Stimulated activated naive CD4-positive, alpha-beta T cell (primary cell): ENCODE results near the gene PEX1.
"Not testable (repeated sequence)": the region's sequence is repeated elsewhere in the genome, so short reads cannot be mapped to it uniquely, and the experiment has no call there.

Source experiments
- DNase-seq, 6 experiments: peaks; one replicate each; lab custom pipeline; 2025; lab: John Stamatoyannopoulos, UW

Gene PEX1

DNA sequence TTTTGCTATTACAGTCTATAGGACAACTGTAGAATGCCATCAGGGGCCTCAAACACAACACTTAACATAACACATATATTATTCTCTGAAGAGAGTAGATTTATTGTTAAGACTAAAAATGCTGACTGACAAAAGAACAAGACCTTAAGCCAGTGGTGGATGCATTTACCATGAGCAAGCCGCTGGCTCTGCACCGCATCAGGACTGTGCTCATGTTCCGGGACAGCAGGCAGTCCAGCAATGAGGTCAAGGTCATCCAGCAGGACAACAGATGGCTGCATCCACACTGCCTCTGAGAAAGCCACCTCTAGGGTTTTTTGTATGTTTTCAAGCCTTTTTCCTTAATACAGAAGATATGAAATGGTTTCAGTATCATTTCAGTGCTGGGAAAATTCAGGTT is 23.8 kb downstream of the PEX1 start:
- no peak for DNase-seq

- DNase-seq = no peak
Observed at GRCh38 chr7:92503767-92504166, 24.6 kb downstream of the PEX1 start.

DNA sequence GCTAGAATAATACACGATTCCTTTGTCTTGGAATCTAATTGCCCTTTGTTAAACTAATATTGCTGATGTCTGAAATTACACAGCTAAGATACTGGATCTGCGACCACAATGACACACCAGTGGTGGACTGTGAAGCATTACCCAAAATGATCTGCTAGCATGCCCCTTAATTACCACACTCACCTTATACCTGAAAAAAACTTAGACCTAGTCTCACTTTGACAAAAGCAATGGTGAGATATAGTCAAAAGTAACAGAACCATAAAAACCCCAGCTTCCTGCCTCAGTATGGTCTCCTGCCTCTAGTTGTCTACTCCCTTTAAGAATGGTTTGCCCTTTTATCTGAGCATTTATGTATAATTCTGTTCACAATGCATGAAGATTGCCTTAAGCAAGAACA is 29.8 kb downstream of the PEX1 start:
- no peak for DNase-seq

DNA sequence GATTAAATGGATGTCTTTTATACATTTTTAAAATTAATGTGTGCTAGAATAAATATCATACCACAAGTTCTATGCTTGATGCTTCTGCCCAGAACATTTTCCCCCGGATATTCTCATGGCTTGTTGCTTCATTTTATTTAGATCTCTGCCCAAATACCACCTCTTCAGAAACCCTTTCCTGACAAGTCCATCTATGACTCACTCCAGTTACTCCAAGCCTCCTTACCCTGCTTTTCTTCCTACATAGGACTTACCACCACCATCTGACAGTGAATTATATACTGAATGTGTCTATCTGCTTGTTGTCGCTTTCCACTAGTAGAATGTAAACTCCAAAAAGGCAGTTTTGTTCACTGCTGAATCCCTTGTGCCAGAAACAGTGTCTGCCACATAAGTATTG is 31.4 kb downstream of the PEX1 start:
- no peak for DNase-seq

GRCh38 chr7:92489634-92490033 is 38.7 kb downstream of the PEX1 start:
- DNase-seq = no peak

GRCh38 chr7:92487804-92488203 is 40.5 kb downstream of the PEX1 start:
- no peak for DNase-seq

DNA sequence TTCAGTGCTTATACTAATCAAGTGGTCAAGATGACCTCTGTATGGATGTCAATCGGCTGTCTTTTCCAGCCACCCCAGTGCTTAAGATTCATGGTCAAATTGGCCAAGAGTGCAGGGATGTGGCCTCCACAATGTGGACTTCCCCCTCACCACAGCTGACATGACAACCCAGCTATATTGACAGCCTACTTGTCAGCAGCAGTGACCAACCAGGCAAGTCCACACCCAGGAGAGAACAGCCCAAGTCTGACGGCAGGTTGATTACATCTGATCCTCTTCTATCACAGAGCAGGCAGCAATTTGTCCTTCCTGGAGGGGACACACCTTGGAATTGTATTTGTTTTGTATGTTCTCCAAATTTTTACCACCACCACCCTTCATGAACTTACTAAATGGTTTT is 42.3 kb downstream of the PEX1 start:
- no peak for DNase-seq

DNA sequence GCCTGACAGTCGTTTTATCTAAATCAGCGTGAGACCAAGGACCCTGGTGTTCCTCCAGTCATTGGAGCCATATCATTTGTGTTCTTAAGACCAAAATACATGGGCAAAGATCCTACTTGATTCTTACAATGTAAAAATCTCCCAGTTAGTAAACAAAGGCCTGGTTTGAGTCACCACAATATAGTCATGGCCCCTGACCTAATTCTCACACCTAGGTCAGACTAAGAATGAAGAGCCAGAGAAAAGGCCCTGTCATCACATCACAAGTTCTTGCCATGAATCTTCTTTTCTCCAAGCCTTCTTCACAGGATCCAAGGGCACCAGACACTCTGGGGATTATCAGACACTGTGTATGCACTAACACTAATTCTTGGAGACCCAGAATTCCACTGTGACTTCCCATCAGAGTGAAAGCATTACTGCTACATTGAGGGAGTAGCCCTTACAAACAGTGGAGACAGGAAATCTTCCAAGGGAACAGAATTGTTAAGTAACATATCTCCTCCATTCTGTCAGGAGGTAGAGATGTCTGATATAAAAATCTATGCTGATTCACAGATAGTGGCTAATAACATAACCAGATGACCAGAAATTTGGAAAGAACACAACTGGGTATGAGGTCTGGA is 42.9 kb downstream of the PEX1 start:
- no peak for DNase-seq

- DNase-seq = not testable (repeated sequence)
Observed at GRCh38 chr7:92484226-92484625, 44.1 kb downstream of the PEX1 start.

- DNase-seq = not testable (repeated sequence)
Observed at GRCh38 chr7:92483624-92484023, 44.7 kb downstream of the PEX1 start.

DNA sequence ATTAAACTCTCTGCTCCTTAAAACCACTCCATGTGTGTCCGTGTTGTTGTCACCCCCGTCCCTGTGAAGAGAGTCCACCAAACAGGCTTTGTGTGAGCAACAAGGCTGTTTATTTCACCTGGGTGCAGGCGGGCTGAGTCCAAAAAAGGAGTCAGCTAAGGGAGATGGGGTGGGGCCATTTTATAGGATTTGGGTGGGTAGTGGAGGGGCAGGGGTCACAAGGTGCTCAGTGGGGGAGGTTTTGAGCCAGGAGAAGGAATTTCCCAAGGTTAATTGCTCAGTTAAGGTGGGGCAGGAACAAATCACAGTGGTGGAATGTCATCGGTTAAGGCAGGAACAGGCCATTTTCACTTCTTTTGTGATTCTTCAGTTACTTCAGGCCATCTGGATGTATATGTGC is 49.2 kb downstream of the PEX1 start:
- not testable (repeated sequence) for DNase-seq

DNA sequence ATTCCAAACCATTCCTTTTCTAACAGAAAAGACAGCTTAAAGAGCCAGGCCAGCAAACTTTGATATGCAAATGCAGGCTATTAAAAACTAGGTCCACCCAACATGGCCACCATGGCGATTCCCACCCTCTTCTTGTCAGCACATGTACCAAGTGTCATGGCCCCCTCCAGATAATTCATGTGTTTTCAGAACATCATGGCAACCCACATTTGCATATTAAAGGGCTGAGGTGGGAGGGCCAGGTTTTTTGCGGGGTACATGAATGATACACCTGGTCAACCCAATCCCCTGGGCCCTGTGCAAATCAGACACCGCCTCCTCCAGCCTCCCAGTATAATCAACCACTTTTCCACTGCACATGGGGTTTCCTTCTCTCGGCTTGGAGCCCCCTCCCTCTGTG is 49.6 kb downstream of the PEX1 start:
- no peak for DNase-seq

GRCh38 chr7:92478095-92478494 is 50.2 kb downstream of the PEX1 start:
- DNase-seq = no peak

DNA sequence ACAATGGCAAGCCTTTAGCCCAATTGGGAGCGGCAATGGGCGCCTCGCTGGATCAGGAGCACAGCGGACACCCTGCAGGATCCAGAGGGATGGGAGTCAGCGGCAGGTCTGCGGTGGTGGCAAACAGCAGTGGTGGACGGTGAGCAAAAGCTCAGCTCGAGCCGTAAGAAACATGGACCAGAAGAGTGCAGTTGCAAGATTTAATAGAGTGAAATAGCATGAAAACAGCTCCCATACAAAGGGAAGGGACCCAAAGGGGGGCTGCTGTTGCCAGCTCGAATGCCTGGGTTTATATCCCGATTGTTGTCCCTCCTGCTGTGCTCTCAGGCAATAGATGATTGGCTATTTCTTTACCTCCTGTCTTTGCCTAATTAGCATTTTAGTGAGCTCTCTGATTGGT is 50.6 kb downstream of the PEX1 start, which contains the start of gene ERVW-1:
Gene ERVW-1, minus strand, starts transcription at position 266 of the 400 bp plus-strand sequence. CDS start 7,565 bp downstream, outside the sequence.
- DNase-seq = not testable (repeated sequence)

GRCh38 chr7:92475851-92476590 is 52.3 kb downstream of the PEX1 start:
- DNase-seq = not testable (repeated sequence)

DNA sequence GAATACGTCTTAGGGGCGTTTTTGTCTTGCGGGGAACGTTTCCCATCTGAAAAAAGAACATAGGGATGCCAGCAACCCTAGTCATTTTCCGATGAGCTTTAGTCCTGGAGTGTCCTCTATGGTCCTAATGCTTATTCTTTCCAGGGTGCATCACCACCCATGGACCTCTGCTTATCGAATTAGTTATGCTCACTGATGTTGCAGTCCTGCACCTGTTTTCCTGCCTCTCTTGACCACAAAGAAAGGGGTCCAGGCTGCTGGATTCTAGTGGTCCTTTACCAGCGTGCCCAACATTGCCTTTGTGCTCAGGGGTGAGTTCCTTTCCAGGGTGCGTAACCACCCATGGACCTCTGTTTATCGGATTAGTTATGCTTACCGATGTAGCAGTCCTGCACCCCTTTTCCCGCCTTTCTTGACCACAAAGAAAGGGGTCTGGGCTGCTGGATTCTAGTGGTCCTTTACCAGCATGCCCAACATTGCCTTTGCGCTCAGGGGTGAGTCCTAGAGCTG is 53.0 kb downstream of the PEX1 start:
- not testable (repeated sequence) for DNase-seq

- DNase-seq = not testable (repeated sequence)
Observed at GRCh38 chr7:92473989-92474388, 54.3 kb downstream of the PEX1 start.

- DNase-seq = not testable (repeated sequence)
Observed at GRCh38 chr7:92468589-92468988, 59.7 kb downstream of the PEX1 start.

GRCh38 chr7:92466682-92467081 is 61.6 kb downstream of the PEX1 start:
- DNase-seq = no peak

DNA sequence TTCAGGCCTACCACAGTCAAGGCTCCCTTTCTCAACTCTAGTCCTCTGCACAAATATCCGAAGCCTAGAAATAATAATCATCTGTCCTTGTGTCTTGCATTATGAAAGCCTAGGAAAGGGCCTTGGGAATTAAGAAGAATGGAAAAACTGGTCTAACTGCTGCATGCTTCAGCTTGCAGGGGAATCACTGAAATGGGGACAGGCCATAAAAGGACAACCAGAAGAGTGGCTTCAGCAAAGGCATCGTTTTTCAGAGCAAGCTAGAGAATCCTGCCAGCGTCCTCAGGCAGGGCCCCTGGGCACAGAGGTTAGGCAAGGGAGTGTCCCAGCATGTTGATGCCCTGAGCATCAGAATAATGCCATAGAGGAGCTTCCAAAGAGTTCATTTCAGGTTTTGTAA is 63.8 kb downstream of the PEX1 start:
- no peak for DNase-seq

GRCh38 chr7:92462560-92462959 is 65.8 kb downstream of the PEX1 start:
- no peak for DNase-seq

DNA sequence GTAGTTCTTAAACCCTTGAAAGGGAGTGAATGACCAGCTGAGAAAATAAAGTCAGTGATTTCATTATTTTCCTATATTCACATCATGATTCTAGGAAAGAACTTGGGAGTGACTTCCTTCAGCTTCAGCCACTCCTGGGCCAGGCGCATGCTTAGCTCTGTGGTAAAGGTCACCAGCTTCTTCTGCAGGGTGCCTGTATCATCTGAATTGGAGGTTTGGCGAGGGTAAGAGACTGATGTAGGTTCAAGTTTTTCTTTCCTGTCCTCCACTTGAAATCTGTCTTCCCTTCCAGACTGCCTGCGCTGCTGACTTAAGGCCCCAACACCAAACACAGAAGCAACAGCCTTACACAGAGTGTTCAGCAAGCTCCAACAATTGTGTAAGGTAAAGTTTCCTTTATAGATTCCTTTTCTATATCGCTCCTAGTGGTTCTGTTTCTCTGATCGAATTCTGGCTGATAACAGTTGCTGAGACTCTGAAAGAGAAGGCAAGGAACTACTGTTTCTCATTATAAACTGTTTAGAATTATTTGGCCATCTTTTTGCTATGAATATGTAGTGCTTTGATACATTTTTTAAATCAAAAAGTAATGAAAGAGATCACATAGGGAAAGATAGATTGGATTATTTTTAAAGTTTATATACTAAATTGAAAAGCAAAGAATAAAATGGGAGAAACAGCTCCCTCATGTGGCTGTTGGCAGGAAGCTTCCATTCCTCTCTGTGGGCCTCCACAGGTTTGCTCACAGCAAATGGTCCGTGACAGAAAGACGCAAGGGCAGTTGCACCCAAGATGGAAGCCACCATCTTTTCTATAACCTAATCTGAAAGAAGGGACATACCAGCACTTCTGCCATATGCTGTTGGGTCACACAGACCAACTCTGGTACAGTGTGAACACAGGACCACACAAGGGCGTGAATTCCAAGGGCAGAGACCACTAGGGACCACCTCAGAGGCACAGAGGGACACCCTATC is 67.0 kb downstream of the PEX1 start:
- DNase-seq = peak in 3 of 6 experiments; percentile 3 to 21 (median 16)
